Activated CD8-positive, alpha-beta memory T cell treated with anti-CD3 and anti-CD28 coated beads, Interleukin-2, amount 50 U/mL, for 24 hours (primary cell): ENCODE results near the gene CAND1.
"Not testable (repeated sequence)": the region's sequence is repeated elsewhere in the genome, so short reads cannot be mapped to it uniquely, and the experiment has no call there.

Experiments
- DNase-seq: peaks from one replicate; pipeline ENCODE4 v3.0.0-alpha.2; 2020; ENCODE audit errors: extremely low read depth

The CAND1 gene

DNA sequence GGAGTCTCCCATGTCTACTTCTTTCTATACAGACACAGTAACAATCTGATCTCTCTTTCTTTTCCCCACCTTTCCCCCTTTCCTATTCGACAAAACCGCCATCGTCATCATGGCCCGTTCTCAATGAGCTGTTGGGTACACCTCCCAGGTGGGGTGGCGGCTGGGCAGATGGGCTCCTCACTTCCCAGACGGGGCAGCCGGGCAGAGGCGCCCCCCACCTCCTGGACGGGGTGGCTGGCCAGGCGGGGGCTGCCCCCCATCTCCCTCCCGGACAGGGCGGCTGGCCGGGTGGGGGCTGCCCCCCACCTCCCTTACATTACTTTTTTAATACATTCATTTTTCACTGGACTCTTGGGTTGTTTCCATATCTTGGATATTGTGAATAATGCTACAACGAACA lies 71.9 kb downstream of the CAND1 start:
- DNase-seq: not testable (repeated sequence)

- no peak for DNase-seq
Observed at GRCh38 chr12:67344979-67345710, 76.0 kb downstream of the CAND1 start.

DNA sequence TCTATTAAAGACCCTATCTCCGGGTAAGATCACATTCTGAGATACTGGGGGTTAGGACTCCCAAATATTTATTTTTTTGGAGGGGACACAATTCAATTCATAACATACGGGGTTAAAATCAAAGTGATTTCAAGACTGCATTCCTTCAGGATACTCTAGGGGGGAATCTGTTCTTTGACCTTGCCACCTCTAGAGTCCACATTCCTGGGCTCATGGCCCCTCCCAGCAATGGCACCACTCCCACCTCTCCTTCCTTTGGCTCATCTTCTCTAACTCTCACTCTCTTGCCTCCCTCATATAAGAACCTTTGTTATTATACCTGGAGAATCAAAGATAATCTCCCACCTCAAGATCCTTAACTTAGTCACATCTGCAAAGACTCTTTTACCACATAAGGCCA lies 79.5 kb downstream of the CAND1 start:
- DNase-seq: no peak

DNA sequence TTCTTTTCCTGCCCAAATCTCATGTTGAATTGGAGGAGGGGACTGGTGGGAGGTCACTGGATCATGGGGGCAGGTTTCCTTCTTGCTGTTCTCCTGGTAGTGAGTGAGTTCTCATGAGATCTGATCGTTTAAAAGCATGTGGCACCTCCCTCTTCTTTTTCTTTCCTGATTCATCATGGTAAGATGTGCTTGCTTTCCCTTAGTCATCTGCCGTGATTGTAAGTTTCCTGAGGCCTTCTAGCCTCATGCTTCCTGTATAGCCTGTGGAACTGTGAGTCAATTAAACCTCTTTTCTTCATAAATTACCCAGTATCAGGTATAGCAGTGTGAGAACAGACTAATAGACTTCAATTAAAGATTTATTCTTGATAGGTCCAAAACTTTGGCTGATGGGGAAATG lies 83.5 kb downstream of the CAND1 start:
- no peak for DNase-seq

- no peak for DNase-seq
Observed at GRCh38 chr12:67354322-67354721, 85.2 kb downstream of the CAND1 start.

DNA sequence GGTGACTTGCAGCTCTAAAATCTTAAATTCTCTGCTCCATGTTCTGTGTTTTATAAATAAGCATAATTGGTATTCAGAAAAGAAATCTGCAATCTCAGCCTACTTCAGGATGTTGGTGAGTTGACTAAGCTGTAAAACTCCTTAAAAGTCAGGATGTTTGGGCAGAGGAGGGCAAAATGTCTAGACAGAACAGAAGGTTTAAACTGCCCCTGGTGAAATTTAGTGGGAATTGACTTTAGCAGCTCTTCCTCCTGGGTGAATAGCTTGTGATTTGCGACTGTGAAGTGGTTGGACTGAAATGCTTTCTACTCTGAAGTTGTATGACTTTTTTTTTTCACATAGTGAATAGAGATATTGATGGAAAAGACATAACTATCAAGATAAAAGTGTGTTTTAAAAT lies 85.8 kb downstream of the CAND1 start:
- no peak for DNase-seq

DNA sequence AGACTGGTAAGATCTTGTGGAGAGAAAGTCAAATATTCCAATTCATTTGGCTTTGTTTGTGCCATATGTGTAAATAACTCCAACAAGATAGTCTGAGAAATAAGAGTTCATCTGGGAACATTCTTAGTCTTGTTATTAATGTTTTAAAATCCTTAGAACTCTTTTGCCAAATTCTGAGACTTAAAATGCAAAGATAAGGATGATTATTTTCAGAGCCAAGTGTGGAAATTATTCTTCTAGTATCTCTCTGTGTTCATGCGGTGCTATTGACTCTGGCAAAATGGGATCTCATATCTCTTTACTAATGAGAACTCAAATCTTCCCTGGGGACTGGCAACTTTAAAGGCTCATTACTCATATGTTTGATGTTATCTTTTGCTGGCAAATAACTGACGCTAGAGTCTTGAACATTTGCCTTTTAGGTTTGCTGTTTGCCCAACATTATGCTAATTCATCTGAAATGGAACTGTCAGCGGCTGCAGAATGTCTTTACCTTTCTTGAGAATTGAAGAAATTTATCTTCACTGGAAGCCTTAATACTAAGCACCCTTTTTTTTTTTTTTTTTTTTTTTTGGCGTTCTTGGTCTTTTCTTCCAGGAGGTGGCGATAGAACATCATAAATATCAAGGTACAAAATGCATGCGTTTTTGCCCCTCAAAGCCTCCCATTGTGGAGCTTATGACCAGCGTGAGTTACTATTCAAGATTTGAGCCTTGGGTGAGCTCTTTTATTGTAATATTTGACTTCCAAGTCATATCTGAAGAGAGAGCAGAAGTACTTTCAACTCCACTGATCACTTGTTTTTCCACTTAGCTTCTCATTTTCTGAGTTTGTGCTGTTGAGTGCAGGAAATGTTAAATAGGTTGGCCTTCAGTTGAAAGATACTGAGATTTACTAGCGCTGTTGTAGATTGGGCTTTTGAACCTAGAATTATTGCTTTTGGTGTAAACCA lies 86.5 kb downstream of the CAND1 start:
- DNase-seq: no peak

DNA sequence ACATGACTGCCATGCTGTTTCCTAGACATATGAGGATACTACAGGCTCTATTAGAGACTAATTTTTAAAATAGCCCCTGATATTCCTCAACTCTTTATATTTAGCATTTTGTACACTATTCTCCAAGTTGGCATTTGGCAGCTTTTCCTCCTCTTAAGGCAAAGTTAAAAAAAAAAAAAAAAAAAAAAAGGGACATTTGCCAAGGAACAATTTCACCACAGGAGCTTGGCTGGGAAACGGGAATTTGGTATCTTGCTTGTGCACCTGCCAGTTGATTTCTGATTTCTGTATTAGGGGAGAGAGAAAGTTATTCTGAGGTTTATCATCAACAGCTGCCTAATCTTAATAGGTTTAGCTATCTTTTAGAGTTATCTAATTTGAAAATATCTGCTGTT lies 87.2 kb downstream of the CAND1 start:
- no peak for DNase-seq

DNA sequence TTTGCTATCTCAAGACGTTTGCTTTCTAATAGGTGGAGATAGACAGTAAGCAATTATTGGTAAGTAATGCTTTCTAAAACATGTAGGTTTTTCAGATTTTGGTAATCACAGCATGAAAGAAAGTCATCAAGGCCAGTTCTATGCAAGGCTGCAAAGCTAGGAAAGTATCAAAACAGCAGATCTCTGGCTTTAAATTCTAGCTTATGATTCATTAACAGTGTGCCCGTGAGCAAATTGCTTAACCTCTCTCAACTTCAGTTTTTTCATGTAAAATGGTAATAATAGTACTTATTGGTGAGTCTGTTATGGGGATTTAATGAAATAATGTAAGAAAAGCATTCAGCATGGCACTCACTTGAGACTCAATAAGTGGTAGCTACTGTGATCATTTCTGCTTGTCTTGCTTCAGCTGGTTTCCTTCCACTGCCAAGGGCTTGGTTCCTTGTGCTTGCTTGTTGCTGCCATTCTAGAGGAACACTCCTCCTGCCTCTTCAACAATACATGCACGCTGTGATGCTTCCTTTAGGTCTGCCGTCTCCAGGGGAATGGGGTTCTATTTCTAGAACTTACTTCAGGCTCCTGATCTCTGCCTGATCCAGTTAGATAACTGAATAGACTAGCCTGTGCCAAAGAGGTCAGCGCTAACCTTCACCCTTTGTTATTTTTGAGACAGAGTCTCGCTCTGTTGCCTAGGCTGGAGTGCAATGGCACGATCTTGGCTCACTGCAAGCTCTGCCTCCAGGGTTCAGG lies 88.4 kb downstream of the CAND1 start:
- DNase-seq: no peak

- no peak for DNase-seq
Observed at GRCh38 chr12:67358781-67359338, 89.7 kb downstream of the CAND1 start.

DNA sequence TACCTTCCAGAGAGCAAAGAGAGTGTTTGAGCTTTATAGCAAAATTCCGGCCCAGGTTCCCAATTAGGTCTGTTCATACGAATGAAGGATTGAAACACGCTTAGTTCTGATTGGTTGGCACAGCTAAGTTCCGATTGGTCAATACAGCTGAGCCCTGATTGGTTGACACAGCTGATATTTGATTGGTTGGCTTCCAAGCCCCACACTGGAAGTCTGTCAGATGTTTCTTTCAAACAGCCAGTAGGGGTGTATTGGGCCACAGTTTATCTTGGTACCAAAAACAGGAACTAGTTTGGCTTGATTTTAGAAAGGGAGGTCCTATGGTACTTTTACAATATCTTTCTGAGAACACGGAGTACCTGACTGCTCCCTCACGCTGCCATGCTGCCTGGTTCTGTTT lies 93.4 kb downstream of the CAND1 start:
- no peak for DNase-seq

GRCh38 chr12:67364228-67364627 lies 95.1 kb downstream of the CAND1 start:
- DNase-seq: no peak

GRCh38 chr12:67365131-67365530 lies 96.0 kb downstream of the CAND1 start:
- DNase-seq: no peak

DNA sequence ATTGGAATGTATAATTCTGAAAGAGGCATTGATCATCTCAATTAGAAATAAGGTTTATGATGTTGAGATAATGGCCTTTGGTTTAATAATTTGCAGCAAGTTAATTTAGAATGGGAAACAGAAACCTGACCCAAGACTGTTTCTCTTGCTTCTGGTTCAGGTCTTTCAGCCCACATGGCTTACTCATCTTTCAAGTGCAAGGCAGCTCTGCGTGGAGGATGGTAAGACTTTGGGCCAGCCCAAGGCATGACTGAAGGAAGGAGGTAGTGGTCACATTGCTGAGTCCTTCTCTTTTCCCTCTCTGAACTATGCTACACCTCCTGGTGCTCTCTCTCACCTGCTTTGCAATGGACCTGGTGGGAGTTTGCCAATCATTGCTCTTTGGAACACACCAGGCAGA lies 98.7 kb downstream of the CAND1 start:
- DNase-seq: no peak
